Smooth muscle cell (in vitro differentiated cells): ENCODE measurements around the gene SPECC1L. TPM values are rescaled to one million over a fixed set of nuclear protein-coding genes. Genes with fewer than 3 reads are reported as not detected.
A peak's percentile ranks its signal among the peaks of the same experiment; 100 is the strongest.
"Not testable (repeated sequence)": the region's sequence is repeated elsewhere in the genome, so short reads cannot be mapped to it uniquely, and the experiment has no call there.

Source experiments
- DNase-seq: peaks from one replicate; lab custom pipeline; 2025; ENCODE audit not compliant: unreplicated experiment; lab: John Stamatoyannopoulos, UW
- H2AFZ ChIP-seq: fragments of 200-600 bp; sonication (generic); 2 replicates; pipeline ENCODE4 v1.6.0; 2016; ENCODE audit warnings: antibody characterized with exemption, low read depth, mild to moderate bottlenecking
- H3F3A ChIP-seq: fragments of 200-600 bp; sonication (generic); 2 replicates; pipeline ENCODE4 v1.6.0; 2017; ENCODE audit warnings: antibody characterized with exemption, low read depth
- H3K27ac ChIP-seq: fragments of 200-600 bp; sonication (generic); 2 replicates; pipeline ENCODE4 v1.5.1; 2016; ENCODE audit warnings: low read depth, mild to moderate bottlenecking
- H3K27me3 ChIP-seq: fragments of 200-600 bp; sonication (generic); 2 replicates; pipeline ENCODE4 v1.6.1; 2016; ENCODE audit warnings: low read depth, mild to moderate bottlenecking
- H3K36me3 ChIP-seq: fragments of 200-600 bp; sonication (generic); 2 replicates; pipeline ENCODE4 v1.5.1; 2016; ENCODE audit warnings: low read depth
- H3K4me1 ChIP-seq: fragments of 200-600 bp; sonication (generic); 2 replicates; pipeline ENCODE4 v1.5.1; 2016; ENCODE audit warnings: low read depth
- H3K4me2 ChIP-seq: fragments of 200-600 bp; sonication (generic); 2 replicates; pipeline ENCODE4 v1.6.0; 2016; ENCODE audit warnings: mild to moderate bottlenecking
- H3K4me3 ChIP-seq: fragments of 200-600 bp; sonication (generic); 2 replicates; pipeline ENCODE4 v1.5.1; 2016; ENCODE audit warnings: mild to moderate bottlenecking
- H3K79me2 ChIP-seq: fragments of 200-600 bp; sonication (generic); 2 replicates; pipeline ENCODE4 v1.6.0; 2016; ENCODE audit warnings: low read depth, mild to moderate bottlenecking
- H3K9ac ChIP-seq: fragments of 200-600 bp; sonication (generic); 2 replicates; pipeline ENCODE4 v1.6.0; 2016; ENCODE audit warnings: low read depth
- H3K9me3 ChIP-seq: fragments of 200-600 bp; sonication (generic); replicated peaks from 2 replicates; pipeline ENCODE4 v1.5.1; 2016; ENCODE audit warnings: low read depth
- H4K20me1 ChIP-seq: fragments of 200-600 bp; sonication (generic); 2 replicates; pipeline ENCODE4 v1.6.0; 2016; ENCODE audit warnings: low read depth
- CTCF ChIP-seq: fragments of 200-600 bp; sonication (generic); IDR thresholded peaks from 2 replicates; pipeline ENCODE4 v1.5.1; 2017; ENCODE audit warnings: borderline replicate concordance, mild to moderate bottlenecking, antibody characterized with exemption; ENCODE audit not compliant: insufficient read depth, poor library complexity, severe bottlenecking
- WGBS: methylation state at CpG from one replicate; pipeline ENCODE4 v1.1.7; 2016; ENCODE audit warnings: low lambda C conversion rate; 5-methylcytosine and 5-hydroxymethylcytosine counted together
- polyA plus RNA-seq: library from polyadenylated mRNA; unstranded; fragments of >200 nt; fragmentation: Nextera tagmentation; extraction: Ambion mirVana; gene quantifications from 2 replicates; pipeline ENCODE4 v1.2.1, GENCODE V29; 2016
- total RNA-seq: library from RNA; depleted of rRNA; stranded (reverse); fragments of >200 nt; gene quantifications from 2 replicates; pipeline ENCODE4 v1.2.3, GENCODE V29; 2014

SPECC1L gene
- total and polyA plus RNA-seq, 2 experiments from 2014 or later, result 10.0 to 19.1 TPM

GRCh38 chr22:24244144-24244787 lies 26.4 kb upstream of the SPECC1L start:
- H3K27ac ChIP-seq, result peak overlapping the region; percentile 13
- peaks cover 17% of the 10 kb centered on the region for H3K4me1 ChIP-seq
- no peaks in the 10 kb centered on the region for H4K20me1 ChIP-seq
- no peaks in the 10 kb centered on the region for H3K79me2 ChIP-seq
- no peak for DNase-seq
- H3K9ac ChIP-seq, result no peak overlapping the region
- no peak overlapping the region for H3K4me3 ChIP-seq
- no peaks in the 10 kb centered on the region for H3F3A ChIP-seq
- TF ChIP-seq CTCF, result no peak
- 61% methylated on average over 15 of the region's 19 CpGs for WGBS
- H3K36me3 ChIP-seq, result no peaks in the 10 kb centered on the region
- H3K27me3 ChIP-seq, result no peaks in the 10 kb centered on the region
- H2AFZ ChIP-seq, result no peak overlapping the region
- H3K4me2 ChIP-seq, result peak overlapping the region; percentile 35
- no peaks in the 10 kb centered on the region for H3K9me3 ChIP-seq

GRCh38 chr22:24245030-24245431 lies 25.6 kb upstream of the SPECC1L start, which contains the start of gene GGT5:
GGT5 (minus strand) TSS chr22:24245082; CDS start chr22:24244725, 357 bp downstream.
- H3K79me2 ChIP-seq, H3K4me3 ChIP-seq, H3K9me3 ChIP-seq, DNase-seq, H3K9ac ChIP-seq, H2AFZ ChIP-seq, H3K27me3 ChIP-seq, H4K20me1 ChIP-seq, H3K36me3 ChIP-seq, H3F3A ChIP-seq: not testable (repeated sequence)
- H3K4me2 ChIP-seq, result peak within 1 kb of the TSS; percentile 53
- WGBS, result 60% methylated on average over 11 of the region's 12 CpGs
- H3K27ac ChIP-seq, result peak within 1 kb of the TSS; percentile 68
- H3K4me1 ChIP-seq, result peaks cover 17% of the 10 kb centered on the region

- H3K27me3 ChIP-seq, H3K9me3 ChIP-seq, H3K4me3 ChIP-seq, H2AFZ ChIP-seq, H3F3A ChIP-seq, H4K20me1 ChIP-seq, H3K79me2 ChIP-seq, H3K9ac ChIP-seq, DNase-seq, H3K36me3 ChIP-seq: not testable (repeated sequence)
- Histone ChIP-seq H3K4me1 (peaks cover 17% of the 10 kb centered on the region), H3K27ac (peak overlapping the region; percentile 75), H3K4me2 (peak overlapping the region; percentile 53)
- WGBS, result 36% methylated on average over 17 of the region's 18 CpGs
Observed at GRCh38 chr22:24245584-24246561, 24.8 kb upstream of the SPECC1L start.

DNA sequence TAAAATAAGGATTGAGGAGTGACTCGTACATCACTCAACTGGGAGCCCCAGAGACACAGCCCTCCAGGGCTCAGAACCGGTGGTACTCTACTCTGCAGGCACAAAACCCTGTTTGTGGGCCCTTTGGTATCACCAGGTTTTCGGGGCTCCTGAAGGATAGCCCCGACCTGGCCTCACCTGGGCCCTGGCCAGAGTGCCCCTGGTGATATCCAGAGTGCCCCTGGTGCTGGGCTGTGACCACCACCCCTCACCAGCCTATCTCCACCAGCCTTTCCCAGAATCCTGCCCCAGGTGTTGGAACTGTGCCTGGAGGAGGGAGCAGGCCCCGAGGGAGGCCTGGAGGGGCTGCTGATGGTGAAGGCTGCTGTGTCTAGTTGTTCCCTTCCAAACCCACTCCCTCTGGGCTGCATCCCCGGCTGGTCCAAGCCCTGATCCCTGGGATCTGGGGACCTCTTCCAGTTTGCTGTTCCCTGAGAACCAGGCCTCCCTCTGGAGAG lies 23.6 kb upstream of the SPECC1L start:
- H3K4me1 ChIP-seq, result peaks cover 17% of the 10 kb centered on the region
- H3K9me3 ChIP-seq, result no peaks in the 10 kb centered on the region
- no peak overlapping the region for H2AFZ ChIP-seq
- no peak overlapping the region for H3K4me3 ChIP-seq
- H3K4me2 ChIP-seq, result peak overlapping the region; percentile 40
- H3K27ac ChIP-seq, result peak overlapping the region; percentile 75
- DNase-seq, result no peak
- H3K9ac ChIP-seq, result no peak overlapping the region
- no peaks in the 10 kb centered on the region for H3K79me2 ChIP-seq
- H3K27me3 ChIP-seq, result no peaks in the 10 kb centered on the region
- no peaks in the 10 kb centered on the region for H4K20me1 ChIP-seq
- no peaks in the 10 kb centered on the region for H3K36me3 ChIP-seq
- H3F3A ChIP-seq, result no peaks in the 10 kb centered on the region
- 63% methylated on average over 6 of the region's 6 CpGs for WGBS
- TF ChIP-seq CTCF, result no peak
